HepG2 (cell line): Measurements from ENCODE around the gene ANKRD39. TPM values are rescaled to one million over a fixed set of nuclear protein-coding genes. Genes with fewer than 3 reads are reported as not detected.

ENCODE experiments used
- CBX2 ChIP-seq, 2 experiments: fragments of 200-600 bp in 1 of 2; sonication (generic); formaldehyde crosslinking in 1 of 2; IDR thresholded peaks; 2 replicates each; pipeline versions ENCODE4 v1.7.0 to v1.8.1; 2018 to 2022; ENCODE audit warnings: low read depth in 2 of 2, low read length in 1 of 2, mild to moderate bottlenecking in 1 of 2, missing genetic modification reagents in 1 of 2
- EP300 ChIP-seq, 3 experiments: sonication (generic) in 1 of 3; formaldehyde crosslinking in 1 of 3; IDR thresholded peaks; 2 replicates each; pipeline versions ENCODE4 v1.5.1 to v1.6.1; 2011 to 2020; ENCODE audit warnings: low read depth in 2 of 3, low read length in 2 of 3, borderline replicate concordance in 1 of 3, improper control_type of control experiment in 1 of 3, mild to moderate bottlenecking in 1 of 3, missing genetic modification reagents in 1 of 3, moderate library complexity in 1 of 3
- ESRRA ChIP-seq: sonication (generic); formaldehyde crosslinking; IDR thresholded peaks from 2 replicates; pipeline ENCODE4 v1.5.1; 2020; ENCODE audit warnings: mild to moderate bottlenecking, low read depth, missing genetic modification reagents
- ETV5 ChIP-seq: IDR thresholded peaks from 2 replicates; pipeline ENCODE4 v1.6.1; 2018; ENCODE audit warnings: missing biosample characterization, missing genetic modification reagents, inconsistent platforms, borderline replicate concordance
- GATA4 ChIP-seq: sonication (generic); IDR thresholded peaks from 2 replicates; pipeline ENCODE4 v1.6.1; 2016; ENCODE audit warnings: antibody characterized with exemption, low read depth, borderline replicate concordance
- HOXA5 ChIP-seq: sonication (generic); formaldehyde crosslinking; IDR thresholded peaks from 2 replicates; pipeline ENCODE4 v1.4.0; 2020; ENCODE audit warnings: missing genetic modification reagents
- KAT7 ChIP-seq: IDR thresholded peaks from 2 replicates; pipeline ENCODE4 v1.6.1; 2018; ENCODE audit warnings: borderline replicate concordance, missing compliant biosample characterization
- NFE2L1 ChIP-seq: sonication (generic); formaldehyde crosslinking; IDR thresholded peaks from 2 replicates; pipeline ENCODE4 v1.4.0; 2020; ENCODE audit warnings: missing genetic modification reagents, mild to moderate bottlenecking, borderline replicate concordance
- ZNF230 ChIP-seq: sonication (generic); formaldehyde crosslinking; IDR thresholded peaks from 2 replicates; pipeline ENCODE4 v1.4.0; 2020; ENCODE audit warnings: mild to moderate bottlenecking, missing genetic modification reagents
- ZNF292 ChIP-seq: sonication (generic); formaldehyde crosslinking; IDR thresholded peaks from 2 replicates; pipeline ENCODE4 v1.8.1; 2022; ENCODE audit warnings: mild to moderate bottlenecking, low read depth, missing genetic modification reagents, borderline replicate concordance
- ZNF34 ChIP-seq: sonication (generic); formaldehyde crosslinking; IDR thresholded peaks from 2 replicates; pipeline ENCODE4 v1.4.0; 2020; ENCODE audit warnings: mild to moderate bottlenecking, missing genetic modification reagents, borderline replicate concordance
- ZNF44 ChIP-seq: sonication (generic); formaldehyde crosslinking; IDR thresholded peaks from 2 replicates; pipeline ENCODE4 v1.5.1; 2020; ENCODE audit warnings: mild to moderate bottlenecking, missing genetic modification reagents
- ZNF547 ChIP-seq: sonication (generic); formaldehyde crosslinking; IDR thresholded peaks from 2 replicates; pipeline ENCODE4 v1.5.1; 2020; ENCODE audit warnings: mild to moderate bottlenecking, missing genetic modification reagents
- ZNF670 ChIP-seq: sonication (generic); formaldehyde crosslinking; IDR thresholded peaks from 2 replicates; pipeline ENCODE4 v1.8.0; 2022; ENCODE audit warnings: mild to moderate bottlenecking, missing genetic modification reagents, borderline replicate concordance
- ZNF788 ChIP-seq: sonication (generic); formaldehyde crosslinking; IDR thresholded peaks from 2 replicates; pipeline ENCODE4 v1.5.0; 2020; ENCODE audit warnings: mild to moderate bottlenecking, missing genetic modification reagents, borderline replicate concordance
- ZNF879 ChIP-seq: sonication (generic); formaldehyde crosslinking; IDR thresholded peaks from 2 replicates; pipeline ENCODE4 v1.8.1; 2023; ENCODE audit warnings: missing genetic modification reagents
- ZSCAN9 ChIP-seq: IDR thresholded peaks from 2 replicates; pipeline ENCODE4 v1.6.1; 2016; ENCODE audit warnings: borderline replicate concordance
- polyA plus RNA-seq, 8 experiments: library from polyadenylated mRNA; depleted of rRNA in 3 of 8; stranded (reverse) in 7 of 8; unstranded in 1 of 8; fragments of >200 nt; fragmentation: Illumina TruSeq in 4 of 8; extraction: Trizol in 4 of 8; gene quantifications; 2 replicates each; pipeline versions ENCODE4 v1.2.1 to v1.2.3, GENCODE V29; 2011 to 2016; ENCODE audit warnings: low read depth in 4 of 8, missing spikeins in 1 of 8, mixed read lengths in 1 of 8; ENCODE audit not compliant: insufficient read depth in 1 of 8
- total RNA-seq, 5 experiments: library from RNA; depleted of rRNA; stranded (reverse); fragments of >200 nt; fragmentation: Illumina TruSeq; extraction: Trizol; gene quantifications; 2 replicates each; pipeline ENCODE4 v1.2.3, GENCODE V29; 2016; ENCODE audit warnings: low read depth in 1 of 5
- TF ChIP-seq, protein P1 (sequence below): sonication (generic); formaldehyde crosslinking; IDR thresholded peaks from 2 replicates; pipeline ENCODE4 v1.4.0; 2020; ENCODE audit warnings: low read depth, mild to moderate bottlenecking, missing genetic modification reagents
- TF ChIP-seq, protein P2 (sequence below): IDR thresholded peaks from 2 replicates; pipeline ENCODE4 v1.6.1; 2016; ENCODE audit warnings: missing biosample characterization, missing genetic modification reagents, low read depth
- TF ChIP-seq, protein P3 (sequence below): sonication (generic); formaldehyde crosslinking; IDR thresholded peaks from 2 replicates; pipeline ENCODE4 v1.5.1; 2020; ENCODE audit warnings: missing genetic modification reagents, mild to moderate bottlenecking, borderline replicate concordance

The ANKRD39 gene
- total and polyA plus RNA-seq, 2 of the 13 experiments (the other 11 are each of a cell fraction or from before 2014, with no cell fraction given) = 23.2 to 24.8 TPM

DNA sequence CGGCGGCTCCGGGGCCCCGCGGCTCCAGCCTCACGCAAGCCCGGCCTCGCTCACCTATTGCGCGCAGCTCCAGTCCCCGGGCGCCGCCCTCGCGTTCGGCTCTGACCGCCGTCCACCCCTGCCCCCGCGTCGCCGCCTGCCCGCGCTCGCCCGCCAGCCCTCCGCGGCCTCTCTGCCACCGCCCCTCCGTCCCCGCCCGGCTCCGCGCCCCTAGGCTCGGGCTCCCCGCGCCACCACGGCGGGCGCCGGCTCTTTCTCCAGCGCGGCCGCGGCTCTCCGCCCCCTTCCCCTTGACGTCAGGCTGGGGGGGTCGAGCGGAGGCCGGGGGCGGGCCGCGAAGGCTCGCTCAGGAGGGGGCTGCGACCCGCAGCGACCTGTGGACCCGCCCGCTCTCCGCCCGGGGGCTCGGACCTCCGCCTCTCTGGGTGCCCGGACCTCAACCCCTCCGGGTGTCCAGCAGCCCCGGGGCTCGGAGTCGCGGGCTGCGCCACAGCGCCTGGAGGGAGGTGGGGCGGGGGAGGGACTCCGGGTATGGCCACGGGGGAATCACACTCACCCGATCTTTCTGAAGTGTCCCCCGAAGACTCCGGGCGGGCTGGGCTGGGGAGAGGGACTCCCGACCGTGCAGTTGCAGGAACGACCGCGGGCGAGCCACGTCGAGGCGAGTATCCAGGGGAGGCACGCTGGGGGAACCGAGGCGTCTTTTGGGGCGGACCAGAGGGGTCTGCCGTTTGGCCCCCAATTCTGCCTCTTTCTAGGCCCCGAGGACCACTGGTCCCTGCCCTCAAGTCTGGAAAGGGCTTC is 12.2 kb upstream of the ANKRD39 start, which contains the start of gene SEMA4C (continued):
- TF ChIP-seq ZSCAN9 (CRISPR knock-in tag) (no peak), NFE2L1 (CRISPR knock-in tag) (no peak), KAT7 (CRISPR knock-in tag) (no peak), HOXA5 (CRISPR knock-in tag) (0 out of 2 replicates have a peak, but pooled peaks have one; percentile 67), ZNF230 (CRISPR knock-in tag) (peak; percentile 31; the same call in 1 of the 2 replicates), ZNF788 (CRISPR knock-in tag) (peak; percentile 69; the same call in 1 of the 2 replicates), ZNF292 (CRISPR knock-in tag) (no peak), ZNF44 (CRISPR knock-in tag) (no peak), EP300 (IDR thresholded peaks at IDR 0.05; ENCODE audit: low read depth in 2 of 2, low read length in 2 of 2) (no peak), EP300 (CRISPR knock-in tag; IDR thresholded peaks at IDR 0.05; ENCODE audit: borderline replicate concordance) (no peak), CBX2 (IDR thresholded peaks at IDR 0.05; ENCODE audit: low read depth, low read length) (no peak), CBX2 (CRISPR knock-in tag; IDR thresholded peaks at IDR 0.05; ENCODE audit: low read depth) (no peak), ESRRA (peak; percentile 78), ZNF879 (CRISPR knock-in tag) (0 out of 2 replicates have a peak, but pooled peaks have one; percentile 34), GATA4 (no peak), ZNF547 (CRISPR knock-in tag) (no peak), ZNF34 (0 out of 2 replicates have a peak, but pooled peaks have one; percentile 23), ZNF670 (CRISPR knock-in tag) (no peak), ETV5 (peak; percentile 40; the same call in 1 of the 2 replicates)
- TF ChIP-seq, protein P1, sequence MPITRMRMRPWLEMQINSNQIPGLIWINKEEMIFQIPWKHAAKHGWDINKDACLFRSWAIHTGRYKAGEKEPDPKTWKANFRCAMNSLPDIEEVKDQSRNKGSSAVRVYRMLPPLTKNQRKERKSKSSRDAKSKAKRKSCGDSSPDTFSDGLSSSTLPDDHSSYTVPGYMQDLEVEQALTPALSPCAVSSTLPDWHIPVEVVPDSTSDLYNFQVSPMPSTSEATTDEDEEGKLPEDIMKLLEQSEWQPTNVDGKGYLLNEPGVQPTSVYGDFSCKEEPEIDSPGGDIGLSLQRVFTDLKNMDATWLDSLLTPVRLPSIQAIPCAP = no peak
- TF ChIP-seq, protein P2, sequence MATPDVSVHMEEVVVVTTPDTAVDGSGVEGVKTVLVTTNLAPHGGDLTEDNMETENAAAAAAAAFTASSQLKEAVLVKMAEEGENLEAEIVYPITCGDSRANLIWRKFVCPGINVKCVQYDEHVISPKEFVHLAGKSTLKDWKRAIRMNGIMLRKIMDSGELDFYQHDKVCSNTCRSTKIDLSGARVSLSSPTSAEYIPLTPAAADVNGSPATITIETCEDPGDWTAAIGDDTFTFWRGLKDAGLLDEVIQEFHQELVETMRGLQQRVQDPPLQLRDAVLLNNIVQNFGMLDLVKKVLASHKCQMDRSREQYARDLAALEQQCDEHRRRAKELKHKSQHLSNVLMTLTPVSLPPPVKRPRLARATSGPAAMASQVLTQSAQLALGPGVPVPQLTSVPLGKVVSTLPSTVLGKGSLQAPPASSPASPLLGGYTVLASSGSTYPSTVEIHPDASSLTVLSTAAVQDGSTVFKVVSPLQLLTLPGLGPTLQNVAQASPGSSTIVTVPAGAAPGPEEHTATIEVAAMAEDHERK (CRISPR knock-in tag) = 0 out of 2 replicates have a peak, but pooled peaks have one; percentile 25
- TF ChIP-seq, protein P3, sequence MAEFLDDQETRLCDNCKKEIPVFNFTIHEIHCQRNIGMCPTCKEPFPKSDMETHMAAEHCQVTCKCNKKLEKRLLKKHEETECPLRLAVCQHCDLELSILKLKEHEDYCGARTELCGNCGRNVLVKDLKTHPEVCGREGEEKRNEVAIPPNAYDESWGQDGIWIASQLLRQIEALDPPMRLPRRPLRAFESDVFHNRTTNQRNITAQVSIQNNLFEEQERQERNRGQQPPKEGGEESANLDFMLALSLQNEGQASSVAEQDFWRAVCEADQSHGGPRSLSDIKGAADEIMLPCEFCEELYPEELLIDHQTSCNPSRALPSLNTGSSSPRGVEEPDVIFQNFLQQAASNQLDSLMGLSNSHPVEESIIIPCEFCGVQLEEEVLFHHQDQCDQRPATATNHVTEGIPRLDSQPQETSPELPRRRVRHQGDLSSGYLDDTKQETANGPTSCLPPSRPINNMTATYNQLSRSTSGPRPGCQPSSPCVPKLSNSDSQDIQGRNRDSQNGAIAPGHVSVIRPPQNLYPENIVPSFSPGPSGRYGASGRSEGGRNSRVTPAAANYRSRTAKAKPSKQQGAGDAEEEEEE (CRISPR knock-in tag) = no peak
